HG03064 (cell line): ENCODE data around the gene SSX4B.
"Not testable (repeated sequence)": the region's sequence is repeated elsewhere in the genome, so short reads cannot be mapped to it uniquely, and the experiment has no call there.

ENCODE experiments used
- ATAC-seq: cut with Tn5 transposase; IDR thresholded peaks from one replicate; pipeline ENCODE4 v1.9.1; 2021; ENCODE audit warnings: low read depth; ENCODE audit not compliant: unreplicated experiment

Gene SSX4B

DNA sequence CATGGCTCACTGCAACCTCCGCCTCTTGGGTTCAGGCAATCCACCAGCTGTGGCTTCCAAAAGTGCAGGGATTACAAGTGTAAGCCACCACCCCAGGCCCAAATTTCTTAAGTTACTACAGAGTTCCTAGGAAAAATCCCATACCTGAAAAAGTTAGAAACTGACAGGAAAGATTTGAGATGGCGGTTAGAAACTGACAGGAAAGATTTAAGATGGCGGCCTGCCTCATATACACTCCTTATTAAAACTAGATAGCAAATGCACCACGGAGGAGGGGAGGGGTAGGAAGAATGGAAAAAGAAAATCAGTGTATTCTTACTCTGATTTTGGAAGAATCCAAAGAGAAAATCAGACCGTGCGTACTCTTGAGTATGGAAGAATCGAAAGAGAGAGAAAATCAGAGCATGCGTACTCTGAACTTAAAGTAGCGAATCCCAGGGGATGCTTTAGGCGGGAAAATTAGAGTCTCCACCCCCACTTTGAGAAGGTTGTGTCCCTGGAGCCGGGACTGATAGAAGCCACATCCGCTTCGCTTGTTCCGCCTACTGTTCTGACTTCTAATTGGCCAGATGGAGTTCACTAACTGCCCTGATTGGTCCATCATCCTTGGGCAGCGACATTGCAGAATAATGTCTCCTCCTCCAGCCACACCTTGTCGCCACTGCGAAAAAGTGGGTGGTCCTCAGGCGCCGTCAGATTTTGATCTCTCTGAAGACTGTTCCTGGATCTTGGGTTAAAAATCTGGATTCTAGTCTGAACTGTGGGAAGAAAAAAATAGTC, 55.3 kb downstream of the SSX4B start, which contains the start of gene SSX3:
Gene SSX3 (minus strand): TSS at position 389 of the 780 bp plus-strand sequence. CDS start 1,454 bp downstream, outside the sequence.
- ATAC-seq = not testable (repeated sequence)
